Measurements from ENCODE around the gene ZNF527. TPM values are rescaled to one million over a fixed set of nuclear protein-coding genes. Genes with fewer than 3 reads are reported as not detected.

The ZNF527 gene
- total RNA-seq, 2 donors from 2014 or later, result 3.8 to 20.9 TPM

DNA sequence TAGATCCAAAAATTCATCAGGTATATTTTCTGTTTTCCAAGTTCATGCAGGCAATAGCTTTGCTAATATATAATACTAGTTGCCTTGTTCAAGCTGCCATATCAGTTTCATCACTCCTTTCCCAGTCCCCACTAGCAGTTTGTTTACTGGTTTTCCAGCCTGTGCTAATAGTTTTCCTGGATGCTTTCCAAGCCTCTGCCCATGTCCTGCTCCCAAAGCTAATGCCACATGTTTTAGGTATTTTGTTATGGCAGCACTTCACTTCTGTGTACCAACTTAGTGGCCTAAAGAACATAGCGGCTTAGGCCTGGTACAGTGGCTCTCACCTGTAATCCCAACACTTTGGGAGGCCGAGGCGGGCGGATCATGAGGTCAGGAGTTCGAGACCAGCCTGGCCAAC is 28.1 kb upstream of the ZNF527 start:
- Histone ChIP-seq H3K36me3 (peaks cover 19% of the 10 kb centered on the region), H3K4me3 (no peak overlapping the region), H3K9me3 (no peaks in the 10 kb centered on the region), H3K4me1 (ENCODE audit: control insufficient read depth in 1 of 2, low read depth in 2 of 2) (peaks cover 0 to 13% of the 10 kb centered on the region in 2 donors), H3K27ac (no peak overlapping the region), H3K27me3 (replicated peaks; ENCODE audit: insufficient read depth) (no peaks in the 10 kb centered on the region)
- DNase-seq (ENCODE audit: low spot score), result no peak
- ATAC-seq (ENCODE audit: insufficient number of reproducible peaks, low FRiP score, low read depth), result no peak
- TF ChIP-seq, protein P1, sequence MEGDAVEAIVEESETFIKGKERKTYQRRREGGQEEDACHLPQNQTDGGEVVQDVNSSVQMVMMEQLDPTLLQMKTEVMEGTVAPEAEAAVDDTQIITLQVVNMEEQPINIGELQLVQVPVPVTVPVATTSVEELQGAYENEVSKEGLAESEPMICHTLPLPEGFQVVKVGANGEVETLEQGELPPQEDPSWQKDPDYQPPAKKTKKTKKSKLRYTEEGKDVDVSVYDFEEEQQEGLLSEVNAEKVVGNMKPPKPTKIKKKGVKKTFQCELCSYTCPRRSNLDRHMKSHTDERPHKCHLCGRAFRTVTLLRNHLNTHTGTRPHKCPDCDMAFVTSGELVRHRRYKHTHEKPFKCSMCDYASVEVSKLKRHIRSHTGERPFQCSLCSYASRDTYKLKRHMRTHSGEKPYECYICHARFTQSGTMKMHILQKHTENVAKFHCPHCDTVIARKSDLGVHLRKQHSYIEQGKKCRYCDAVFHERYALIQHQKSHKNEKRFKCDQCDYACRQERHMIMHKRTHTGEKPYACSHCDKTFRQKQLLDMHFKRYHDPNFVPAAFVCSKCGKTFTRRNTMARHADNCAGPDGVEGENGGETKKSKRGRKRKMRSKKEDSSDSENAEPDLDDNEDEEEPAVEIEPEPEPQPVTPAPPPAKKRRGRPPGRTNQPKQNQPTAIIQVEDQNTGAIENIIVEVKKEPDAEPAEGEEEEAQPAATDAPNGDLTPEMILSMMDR (IDR thresholded peaks at IDR 0.05), result no peak

DNA sequence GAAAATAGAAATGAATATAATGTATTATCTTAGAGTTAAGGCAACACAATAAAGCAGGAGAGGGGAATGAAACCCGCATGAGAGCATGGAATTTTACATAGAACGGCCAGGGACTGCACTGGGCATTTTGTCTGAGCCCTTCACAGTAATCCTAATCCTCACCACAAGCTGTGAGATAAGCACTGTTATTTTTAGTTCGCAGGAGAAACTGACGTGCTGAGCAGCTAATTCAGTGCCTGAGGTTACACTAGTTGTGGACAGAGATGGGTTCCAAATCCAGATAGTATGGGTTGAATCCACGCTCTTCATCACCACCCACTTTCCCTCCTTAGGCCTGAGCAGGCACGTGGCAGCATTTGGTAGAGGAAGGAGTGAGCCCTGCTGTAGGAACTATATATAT is 24.8 kb upstream of the ZNF527 start:
- Histone ChIP-seq H3K27ac (no peak overlapping the region), H3K36me3 (peaks cover 28% of the 10 kb centered on the region), H3K4me3 (no peak overlapping the region), H3K4me1 (ENCODE audit: control insufficient read depth in 1 of 2, low read depth in 2 of 2) (no peaks in the 10 kb centered on the region), H3K9me3 (no peaks in the 10 kb centered on the region), H3K27me3 (replicated peaks; ENCODE audit: insufficient read depth) (no peaks in the 10 kb centered on the region)
- TF ChIP-seq, protein P1 (IDR thresholded peaks at IDR 0.05), result no peak
- DNase-seq (ENCODE audit: low spot score) (no peak), ATAC-seq (ENCODE audit: insufficient number of reproducible peaks, low FRiP score, low read depth) (no peak)

DNA sequence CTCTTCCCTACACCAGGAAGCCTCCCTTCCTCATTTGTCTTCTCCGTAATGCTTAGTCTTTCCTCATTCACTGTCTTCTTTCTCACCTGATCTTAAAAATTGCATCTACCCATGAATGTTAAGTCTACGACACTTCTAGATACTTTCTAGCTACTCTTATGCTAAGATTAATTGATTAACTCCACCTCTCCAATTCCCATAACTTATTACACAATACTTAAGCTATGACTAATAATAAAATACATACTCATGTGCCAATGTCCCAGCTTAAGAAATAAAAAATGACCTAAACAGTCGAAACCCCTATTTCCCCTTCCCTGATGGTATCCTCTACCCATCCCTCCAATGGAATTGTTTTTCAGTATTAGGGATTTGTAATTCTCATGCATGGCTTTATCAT is 22.8 kb upstream of the ZNF527 start:
- no peak for DNase-seq (ENCODE audit: low spot score)
- no peaks in the 10 kb centered on the region for H3K4me1 ChIP-seq (ENCODE audit: control insufficient read depth in 1 of 2, low read depth in 2 of 2)
- H3K4me3 ChIP-seq, result no peak overlapping the region
- no peak overlapping the region for H3K27ac ChIP-seq
- TF ChIP-seq, protein P1 (IDR thresholded peaks at IDR 0.05), result no peak
- ATAC-seq (ENCODE audit: insufficient number of reproducible peaks, low FRiP score, low read depth), result no peak
- peaks cover 28% of the 10 kb centered on the region for H3K36me3 ChIP-seq
- H3K27me3 ChIP-seq (replicated peaks; ENCODE audit: insufficient read depth), result no peaks in the 10 kb centered on the region
- no peaks in the 10 kb centered on the region for H3K9me3 ChIP-seq

DNA sequence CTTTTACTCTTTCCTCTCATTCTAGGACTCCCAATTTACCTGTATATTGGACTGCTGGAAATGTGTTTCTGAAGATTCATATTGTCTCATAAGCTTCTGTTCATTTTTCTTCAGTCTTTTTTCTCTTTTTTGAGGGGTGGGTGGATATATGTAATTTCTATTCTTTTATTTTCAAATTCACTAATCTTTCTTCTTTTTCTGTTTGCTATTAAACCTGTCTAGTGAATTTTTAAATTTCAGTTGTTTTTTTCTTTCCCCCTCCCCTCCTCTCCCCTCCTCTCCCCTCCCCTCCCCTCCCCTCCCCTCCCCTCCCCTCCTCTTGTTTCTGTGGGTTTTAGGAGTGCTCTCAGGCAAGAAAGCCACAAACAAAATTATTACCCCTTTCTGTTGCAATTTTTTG is 16.9 kb upstream of the ZNF527 start:
- Histone ChIP-seq H3K4me1 (ENCODE audit: control insufficient read depth in 1 of 2, low read depth in 2 of 2) (no peaks in the 10 kb centered on the region), H3K36me3 (peaks cover 13% of the 10 kb centered on the region), H3K4me3 (no peak overlapping the region), H3K9me3 (no peaks in the 10 kb centered on the region), H3K27ac (no peak overlapping the region), H3K27me3 (replicated peaks; ENCODE audit: insufficient read depth) (no peaks in the 10 kb centered on the region)
- TF ChIP-seq, protein P1 (IDR thresholded peaks at IDR 0.05), result no peak
- DNase-seq (ENCODE audit: low spot score) (no peak), ATAC-seq (ENCODE audit: insufficient number of reproducible peaks, low FRiP score, low read depth) (no peak)

DNA sequence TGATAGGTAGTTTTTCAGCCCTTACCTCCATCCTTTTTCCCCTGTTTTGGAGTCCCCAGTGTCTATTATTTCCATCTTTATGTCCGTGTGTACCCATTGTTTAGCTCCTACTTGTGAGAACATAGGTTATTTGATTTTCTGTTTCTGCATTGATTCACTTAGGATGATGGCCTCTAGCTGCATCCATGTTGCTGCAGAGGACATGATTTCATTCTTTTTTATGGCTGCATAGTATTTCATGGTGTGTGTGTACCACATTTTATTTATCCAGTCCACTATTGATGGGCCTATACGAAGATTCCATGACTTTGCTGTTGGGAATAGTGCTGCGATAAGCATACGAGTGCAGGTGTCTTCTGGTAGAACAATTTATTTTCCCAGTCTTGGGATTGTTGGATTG is 15.0 kb upstream of the ZNF527 start:
- Histone ChIP-seq H3K27ac (no peak overlapping the region), H3K4me1 (ENCODE audit: control insufficient read depth in 1 of 2, low read depth in 2 of 2) (no peaks in the 10 kb centered on the region), H3K36me3 (peaks cover 21% of the 10 kb centered on the region), H3K27me3 (replicated peaks; ENCODE audit: insufficient read depth) (no peaks in the 10 kb centered on the region), H3K9me3 (no peaks in the 10 kb centered on the region), H3K4me3 (no peak overlapping the region)
- TF ChIP-seq, protein P1 (IDR thresholded peaks at IDR 0.05), result no peak
- DNase-seq (ENCODE audit: low spot score), result no peak
- no peak for ATAC-seq (ENCODE audit: insufficient number of reproducible peaks, low FRiP score, low read depth)

Measured in thoracic aorta (tissue), 2 donors.